Activated gamma-delta T cell treated with anti-CD3 and anti-CD28 coated beads, Interleukin-2, amount 50 U/mL, for 16 hours (primary cell): ENCODE data around the gene AGAP3.

Source experiments
- DNase-seq: peaks from one replicate; pipeline ENCODE4 v3.0.0-alpha.2; 2020; ENCODE audit warnings: low read depth

Gene AGAP3

GRCh38 chr7:151088019-151088855, 2.0 kb downstream of the AGAP3 start:
- no peak for DNase-seq

DNA sequence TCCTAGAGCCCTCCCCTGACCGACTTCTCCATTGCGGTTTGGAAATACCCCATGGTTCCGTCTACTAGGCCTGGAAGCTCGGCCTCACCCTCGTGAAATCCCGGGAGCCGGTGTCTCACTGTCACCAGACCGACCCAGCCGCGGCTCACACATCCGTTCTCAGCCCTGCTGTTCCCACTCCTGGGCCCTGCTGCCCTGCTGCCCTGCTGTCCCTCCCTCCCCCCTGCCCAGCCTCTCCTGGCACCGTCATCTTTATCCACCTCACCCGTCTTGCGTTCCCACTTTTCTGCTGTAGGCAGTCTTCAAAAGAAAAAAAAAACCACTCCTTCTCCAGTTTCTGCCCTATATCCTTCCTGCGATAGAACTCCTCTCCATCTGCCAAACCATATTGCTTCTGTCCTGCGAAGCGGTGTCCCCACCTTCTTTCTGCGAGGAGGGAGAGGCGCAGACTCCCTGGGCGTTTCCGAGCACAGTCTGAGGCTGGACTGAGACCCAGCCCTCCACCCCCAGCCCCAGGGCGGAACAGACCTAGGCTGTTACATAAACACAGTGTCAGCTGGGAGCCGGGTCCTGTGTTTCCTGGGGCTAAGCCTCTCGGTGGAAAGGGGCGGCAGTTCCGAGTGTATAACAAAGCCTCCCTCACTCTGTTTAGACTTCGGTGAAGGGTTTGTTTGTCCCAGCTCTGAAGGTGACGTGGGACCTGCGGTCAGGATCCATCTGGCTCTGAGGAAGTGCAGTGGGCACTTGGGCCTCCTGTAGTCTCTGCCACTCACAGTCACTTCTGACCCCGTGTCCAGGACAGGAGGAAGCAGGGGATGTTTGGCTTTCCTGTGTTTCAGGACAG, 2.8 kb downstream of the AGAP3 start:
- DNase-seq: no peak

DNA sequence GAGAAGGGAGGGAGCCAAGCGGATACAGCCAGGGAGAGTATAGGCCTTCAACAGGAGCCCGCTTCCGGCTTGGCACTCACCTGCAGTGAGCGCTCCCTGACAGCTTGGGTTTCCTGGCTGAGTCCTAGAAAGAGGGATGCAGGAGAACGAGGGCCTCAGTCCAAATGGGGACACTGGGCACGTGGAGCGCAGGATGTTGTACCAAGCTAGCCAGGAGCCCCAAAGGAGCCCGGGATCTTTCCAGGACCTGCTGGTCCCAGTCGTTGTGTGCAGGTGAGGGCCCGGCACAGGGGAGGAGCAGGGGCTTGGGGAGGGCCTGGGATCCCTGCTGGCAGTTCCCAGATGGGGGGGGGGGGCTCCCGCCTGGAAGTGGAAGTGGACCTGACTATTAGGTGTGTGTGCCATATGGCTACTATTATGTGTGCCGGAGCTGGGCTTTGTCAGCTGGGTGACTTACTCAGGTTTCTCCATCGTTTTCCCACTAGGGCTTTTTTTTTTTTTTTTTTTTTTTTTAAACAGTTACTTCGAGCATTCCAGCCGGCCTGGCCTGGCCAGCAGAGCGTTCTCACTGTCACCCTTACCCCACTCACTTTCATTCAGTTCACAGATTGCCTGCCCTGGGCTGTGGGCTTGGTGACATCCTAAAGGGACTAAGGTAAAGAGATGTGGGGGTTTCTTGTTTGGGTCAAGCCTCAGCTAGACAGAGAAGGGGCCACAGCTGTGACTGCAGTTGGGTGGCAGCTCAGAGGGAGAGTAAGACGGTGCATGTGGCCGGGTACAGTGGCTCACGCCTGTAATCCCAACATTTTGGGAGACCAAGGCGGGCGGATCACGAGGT, 3.8 kb downstream of the AGAP3 start:
- DNase-seq: no peak

DNA sequence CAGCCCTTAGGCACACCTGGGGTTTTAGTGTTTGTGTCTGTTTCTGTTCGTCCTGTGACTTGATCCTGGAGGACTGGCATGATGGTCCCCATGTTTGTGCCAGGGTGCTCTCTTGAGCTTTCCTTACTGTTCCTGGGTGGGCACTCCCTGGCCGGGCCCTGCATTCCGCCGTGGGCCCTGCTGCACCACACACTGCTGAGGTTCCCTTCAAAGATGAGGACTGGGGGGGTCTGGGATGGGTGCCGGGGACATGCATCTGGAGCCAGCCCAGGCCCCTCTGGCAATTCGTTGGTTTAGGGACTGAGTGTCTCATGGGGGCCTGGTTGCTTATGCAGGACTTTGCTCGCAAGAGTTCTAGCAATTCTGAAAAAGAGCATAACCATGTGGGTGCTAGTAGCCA, 4.7 kb downstream of the AGAP3 start:
- DNase-seq: no peak

GRCh38 chr7:151091431-151091830, 5.2 kb downstream of the AGAP3 start:
- DNase-seq: no peak

DNA sequence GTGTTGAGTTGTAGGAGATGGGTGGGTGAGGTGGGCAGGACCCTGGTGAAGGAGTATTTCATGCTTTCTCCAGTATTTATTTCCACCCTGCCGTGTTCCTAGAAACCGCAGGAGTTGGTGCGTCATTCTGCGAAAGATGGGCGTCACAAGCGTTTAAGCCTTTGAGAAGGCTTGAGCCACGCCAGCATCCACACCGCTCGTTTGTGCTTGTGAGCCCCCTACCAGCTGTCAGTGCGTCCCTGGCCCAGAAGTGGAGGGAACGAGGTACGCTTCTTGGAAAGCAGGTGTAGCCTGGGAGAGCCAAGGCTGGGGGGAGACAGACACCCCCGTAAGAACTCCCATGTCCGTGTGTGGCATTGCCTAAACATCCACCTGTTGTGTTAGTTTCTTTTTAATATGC, 5.7 kb downstream of the AGAP3 start:
- no peak for DNase-seq

GRCh38 chr7:151093748-151094147, 7.5 kb downstream of the AGAP3 start:
- no peak for DNase-seq

GRCh38 chr7:151094675-151095074, 8.4 kb downstream of the AGAP3 start:
- DNase-seq: no peak

DNA sequence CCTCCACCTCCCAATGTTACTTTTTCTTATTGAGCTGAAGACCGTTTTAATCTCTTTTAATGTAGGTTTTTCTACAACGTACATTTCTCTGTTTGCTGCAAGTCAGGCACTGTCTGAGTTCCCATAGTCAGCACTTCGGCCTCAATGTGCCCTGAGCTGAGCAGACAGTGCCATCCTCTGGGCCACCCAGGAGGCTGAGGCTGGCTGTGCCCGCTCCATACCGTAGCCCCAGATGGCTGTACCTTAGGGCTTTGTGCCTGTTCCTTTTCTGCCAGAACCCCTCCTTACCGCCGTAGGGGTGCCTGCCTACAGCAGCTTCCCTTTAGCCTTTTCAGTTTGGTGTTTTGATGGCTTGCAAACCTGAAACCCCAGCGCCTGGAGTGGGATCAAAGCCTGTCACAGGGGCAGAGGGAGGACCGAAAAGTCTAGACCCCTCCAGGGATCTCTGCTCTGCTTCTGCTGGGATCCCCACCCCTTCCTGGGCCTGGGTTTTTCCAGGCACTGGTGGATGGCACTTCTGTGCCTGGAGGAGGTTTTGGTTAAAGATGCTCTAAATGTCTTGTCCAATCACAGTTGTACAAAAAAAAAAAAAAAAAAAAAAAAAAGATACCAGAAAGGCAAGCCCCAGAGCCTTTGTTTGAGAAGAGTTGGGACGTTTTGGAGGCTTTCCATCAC, 9.0 kb downstream of the AGAP3 start:
- DNase-seq: no peak

GRCh38 chr7:151095828-151096475, 9.7 kb downstream of the AGAP3 start:
- DNase-seq: no peak

DNA sequence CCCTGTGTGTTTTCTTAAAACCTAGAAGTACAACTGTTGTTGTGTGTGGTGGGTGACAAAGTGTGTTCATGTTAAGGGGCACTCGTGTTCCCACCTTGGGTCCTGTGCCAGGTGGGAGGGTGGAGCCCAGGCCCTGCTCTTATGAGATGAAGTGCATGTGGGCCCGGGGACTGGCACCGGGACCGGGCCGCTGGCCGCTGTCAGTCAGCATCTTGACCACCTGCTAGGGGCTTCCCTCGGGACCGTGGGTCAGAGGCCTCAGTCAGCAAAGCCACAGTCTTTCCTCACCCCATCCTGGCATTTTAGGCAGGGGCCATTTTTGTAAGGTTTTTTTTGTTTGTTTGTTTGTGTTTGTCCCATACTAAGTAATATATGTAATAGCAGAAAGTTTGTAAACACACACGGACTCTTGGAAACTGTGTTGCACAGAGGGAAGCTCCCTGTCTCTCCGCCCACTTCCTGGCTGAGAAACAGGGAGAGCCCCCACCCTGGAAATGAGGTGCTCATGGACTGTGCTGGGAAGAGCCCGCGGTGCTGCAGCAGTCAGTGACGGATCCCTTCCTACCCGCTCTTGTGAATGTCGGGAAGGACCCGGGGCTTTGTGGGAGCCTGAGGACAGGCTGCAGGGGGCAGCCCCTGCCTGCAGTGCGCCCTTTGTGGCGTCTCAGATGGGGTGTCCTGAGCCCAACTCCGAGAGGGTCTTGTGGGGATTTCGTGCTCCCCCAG, 13.4 kb downstream of the AGAP3 start:
- no peak for DNase-seq

- no peak for DNase-seq
Measured at GRCh38 chr7:151100921-151101320, 14.6 kb downstream of the AGAP3 start.

DNA sequence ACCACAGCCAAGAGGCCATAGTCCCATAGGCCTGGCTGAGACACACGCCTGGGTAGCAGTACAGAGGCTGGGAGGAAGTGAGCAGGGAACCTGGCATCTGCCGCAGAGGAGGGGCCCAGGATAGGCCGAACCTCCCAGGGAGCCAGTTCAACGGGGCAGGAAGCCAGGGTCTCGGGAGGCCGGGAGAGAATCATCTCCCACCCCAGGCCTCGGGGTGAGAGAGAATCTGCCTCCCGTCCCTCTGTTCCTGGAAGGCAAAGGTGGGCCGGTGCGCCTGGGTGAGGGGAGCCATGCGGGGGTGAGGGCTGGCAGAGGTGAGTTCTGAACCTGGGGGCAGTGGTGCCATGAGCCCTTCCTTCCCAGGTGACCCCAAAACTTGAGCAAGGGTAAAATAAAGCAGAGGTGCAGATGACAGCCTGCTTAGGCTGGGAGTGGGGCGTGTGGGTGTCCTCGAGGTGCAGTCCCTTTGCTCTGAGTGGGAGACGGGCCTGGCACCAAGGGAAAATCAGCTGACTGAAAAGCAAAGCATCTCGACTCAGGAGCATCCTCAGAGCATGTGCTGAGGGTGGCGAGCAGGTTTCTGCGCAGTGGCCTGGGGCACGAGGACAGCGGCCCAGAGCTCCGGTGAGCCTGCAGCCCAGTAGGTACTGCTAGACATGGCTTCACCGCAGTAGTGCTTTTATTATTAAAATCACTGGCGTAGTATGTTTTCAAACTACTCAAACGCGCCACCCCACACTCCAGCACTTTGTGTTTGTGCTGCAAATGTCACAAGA, 15.5 kb downstream of the AGAP3 start:
- no peak for DNase-seq

DNA sequence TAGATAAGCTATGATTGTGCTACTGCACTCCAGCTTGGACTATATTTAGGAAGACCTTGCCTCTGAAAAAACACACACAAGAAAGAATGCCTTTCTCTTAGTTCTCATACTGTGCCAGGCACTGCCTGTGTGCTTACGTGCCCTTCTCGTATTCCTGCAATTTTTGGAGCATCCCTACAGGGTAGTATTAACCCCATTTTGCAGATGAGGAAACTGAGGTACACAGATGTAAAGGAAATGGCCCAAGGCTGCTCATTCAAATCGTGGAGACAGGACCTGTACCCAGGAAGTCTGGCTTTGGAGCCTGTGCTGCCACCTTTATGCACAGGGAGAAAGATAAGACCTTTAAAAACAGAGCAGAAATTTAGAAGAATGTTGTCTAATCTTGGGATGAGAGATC, 16.7 kb downstream of the AGAP3 start:
- no peak for DNase-seq

DNA sequence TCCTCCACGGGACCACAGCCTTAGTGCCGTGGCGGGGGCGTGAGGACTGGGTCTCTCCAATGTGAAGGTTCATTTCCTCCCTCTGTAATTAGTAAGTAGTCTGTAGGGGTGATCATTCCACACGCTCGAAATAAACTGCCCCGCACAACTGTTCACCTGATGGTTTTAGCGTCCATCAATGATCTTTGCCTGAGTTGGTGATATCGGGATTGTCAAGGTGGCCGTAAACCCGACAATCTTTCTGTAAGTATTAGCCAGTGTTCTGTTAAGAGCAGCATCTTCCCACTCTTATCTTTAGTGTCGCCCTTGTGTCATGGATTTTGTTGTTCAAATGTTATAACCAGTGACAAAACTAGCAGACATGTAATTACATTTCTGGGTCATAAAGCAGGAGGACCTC, 17.7 kb downstream of the AGAP3 start:
- DNase-seq: no peak

DNA sequence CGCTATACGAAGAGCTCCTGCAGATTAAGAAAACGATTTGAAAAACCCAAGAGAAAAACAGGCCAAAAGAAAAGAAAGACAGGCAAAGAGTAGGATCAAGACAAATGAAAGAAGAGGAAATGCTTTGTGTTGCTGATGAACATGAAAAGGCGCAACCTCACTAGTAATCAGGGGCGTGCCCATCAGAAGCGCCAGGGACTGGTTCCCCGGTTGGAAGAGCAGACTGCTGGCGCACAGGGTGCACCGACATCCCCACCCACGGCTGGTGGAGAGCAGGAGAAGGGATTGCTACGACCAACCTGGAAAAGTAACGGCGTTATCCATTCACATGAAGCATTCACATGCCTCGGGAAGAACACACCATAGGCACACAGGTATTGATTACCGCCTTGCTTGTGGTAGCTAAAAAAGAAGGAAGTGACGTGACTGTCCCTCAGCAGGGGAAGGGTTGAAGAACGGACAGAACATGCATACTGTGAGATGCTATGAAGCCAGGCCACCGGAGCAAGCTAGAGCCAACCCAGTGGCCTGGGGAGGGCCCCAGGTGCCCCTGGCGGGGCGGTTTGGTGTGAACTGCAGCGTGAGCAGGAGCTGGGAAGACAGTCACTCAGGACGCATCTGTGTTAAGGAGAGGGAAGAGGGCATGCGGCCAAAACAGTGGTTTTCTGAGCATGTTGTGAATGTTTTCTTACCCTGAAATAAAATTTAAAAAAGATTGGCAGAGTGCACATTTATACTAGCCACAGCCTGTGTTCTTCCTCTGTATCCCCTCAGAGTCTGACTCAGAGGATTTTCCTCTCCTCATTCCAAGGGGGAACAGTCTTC, 18.3 kb downstream of the AGAP3 start:
- no peak for DNase-seq

- no peak for DNase-seq
Measured at GRCh38 chr7:151107882-151108281, 21.6 kb downstream of the AGAP3 start.

- DNase-seq: no peak
Measured at GRCh38 chr7:151109094-151110048, 23.1 kb downstream of the AGAP3 start.
